ENCODE data around the gene GPR84.

Gene GPR84

DNA sequence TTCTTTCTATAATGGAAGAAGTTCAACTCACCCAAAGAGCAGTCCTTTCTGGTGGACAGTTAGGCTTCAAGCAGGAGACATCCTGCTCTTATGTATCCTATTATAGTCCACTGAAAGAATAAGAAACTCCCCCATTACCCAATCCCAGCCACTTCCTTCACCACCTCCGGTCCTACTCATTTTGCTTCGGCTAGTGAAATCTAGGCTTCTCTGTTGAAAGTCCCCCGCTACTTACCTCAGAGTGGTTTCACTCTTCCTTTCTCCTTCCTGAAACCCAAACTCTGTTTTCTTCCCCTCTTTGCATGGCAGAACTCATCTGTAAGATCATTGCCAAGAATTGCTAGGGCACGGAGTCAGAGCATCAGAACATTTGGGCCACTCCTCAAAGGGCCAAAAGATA, at the start of gene GPR84:
TSS of gene GPR84 (minus strand) at position 74 of the 400 bp plus-strand sequence. CDS start 635 bp downstream, outside the sequence.
- DNase-seq, result no peak

DNA sequence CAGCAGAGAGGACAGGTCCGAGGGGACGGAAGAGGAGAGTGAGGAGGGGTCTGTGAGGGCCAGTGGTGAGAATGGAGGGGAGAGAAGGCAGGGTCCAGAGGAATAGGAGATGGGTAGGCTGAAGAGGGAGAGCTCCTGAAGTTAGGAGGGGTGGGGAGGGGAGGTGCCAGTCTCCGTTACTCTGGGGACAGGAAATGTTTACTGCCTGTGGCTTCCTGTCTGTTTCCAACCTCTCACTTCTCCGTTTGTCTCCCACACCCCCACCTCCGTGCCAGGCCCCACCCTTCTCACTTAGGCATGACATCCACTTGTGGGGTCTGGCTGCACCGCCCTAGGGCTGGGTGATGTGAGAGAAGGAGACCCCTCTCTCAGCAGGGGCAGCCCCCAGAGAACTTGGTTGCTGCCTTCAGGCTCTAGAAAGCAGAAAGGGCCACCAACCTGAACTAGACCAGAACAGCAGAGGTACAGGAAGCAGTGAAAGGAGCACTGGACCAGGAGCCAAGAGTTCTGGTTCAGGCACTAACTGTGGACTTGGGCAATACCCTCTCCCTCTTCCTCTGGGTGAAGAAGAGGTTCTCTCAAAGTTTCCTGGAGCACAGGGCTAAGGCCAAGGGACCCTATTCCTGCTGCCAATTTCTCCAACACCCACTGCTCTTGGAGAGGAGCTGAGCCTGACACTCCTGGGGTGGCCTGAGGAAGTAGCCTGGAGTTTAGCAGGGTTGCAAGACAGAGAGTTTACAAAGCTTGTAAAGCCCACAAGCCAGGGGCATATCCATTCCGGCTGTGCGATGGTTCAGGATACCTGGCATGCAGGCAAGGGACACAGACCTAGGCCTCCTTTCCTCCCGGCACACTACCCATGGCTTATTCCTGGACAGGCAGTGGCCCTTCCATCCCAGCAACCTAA, 49.3 kb upstream of the GPR84 start:
- DNase-seq, result no peak

DNA sequence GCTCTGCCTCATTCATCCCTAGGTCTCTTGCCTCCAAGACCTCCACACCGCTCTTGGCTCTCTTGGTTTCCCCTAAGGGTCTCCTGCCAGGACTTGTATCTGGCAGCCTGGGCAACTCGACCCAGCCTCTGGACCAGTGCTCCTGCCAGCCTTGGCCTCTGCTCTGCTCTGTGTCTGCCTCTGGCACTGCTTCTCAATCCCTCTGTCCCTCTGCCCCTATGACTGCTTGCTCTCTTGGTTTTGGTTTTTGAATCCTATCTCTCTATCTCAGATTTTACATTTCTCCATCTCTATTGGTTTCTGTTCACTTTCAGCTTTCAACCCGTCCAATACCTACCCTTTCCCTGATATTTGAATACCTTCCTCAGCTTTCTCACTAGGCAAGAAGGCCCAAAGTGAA, 48.5 kb upstream of the GPR84 start:
- DNase-seq, result no peak

DNA sequence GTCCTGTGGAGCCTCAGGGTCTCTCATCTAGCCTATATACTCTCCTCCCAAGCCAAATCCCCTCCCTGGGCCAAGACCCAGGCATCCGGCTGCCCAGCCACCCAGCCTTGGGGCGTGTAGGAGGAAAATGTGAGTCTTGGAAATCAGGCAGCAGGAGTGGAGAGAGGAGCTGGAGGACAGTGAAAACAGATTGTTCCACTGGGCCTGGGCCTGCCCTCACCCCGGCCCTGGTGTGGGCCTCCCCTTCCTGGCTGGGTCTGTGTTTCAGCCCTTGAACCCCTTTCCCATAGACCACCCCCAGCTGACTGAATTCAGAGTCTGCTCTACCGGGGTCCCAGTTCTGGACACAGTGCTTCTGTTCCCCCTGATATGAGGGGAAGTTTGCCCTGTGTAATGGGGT, 48.1 kb upstream of the GPR84 start:
- no peak for DNase-seq

DNA sequence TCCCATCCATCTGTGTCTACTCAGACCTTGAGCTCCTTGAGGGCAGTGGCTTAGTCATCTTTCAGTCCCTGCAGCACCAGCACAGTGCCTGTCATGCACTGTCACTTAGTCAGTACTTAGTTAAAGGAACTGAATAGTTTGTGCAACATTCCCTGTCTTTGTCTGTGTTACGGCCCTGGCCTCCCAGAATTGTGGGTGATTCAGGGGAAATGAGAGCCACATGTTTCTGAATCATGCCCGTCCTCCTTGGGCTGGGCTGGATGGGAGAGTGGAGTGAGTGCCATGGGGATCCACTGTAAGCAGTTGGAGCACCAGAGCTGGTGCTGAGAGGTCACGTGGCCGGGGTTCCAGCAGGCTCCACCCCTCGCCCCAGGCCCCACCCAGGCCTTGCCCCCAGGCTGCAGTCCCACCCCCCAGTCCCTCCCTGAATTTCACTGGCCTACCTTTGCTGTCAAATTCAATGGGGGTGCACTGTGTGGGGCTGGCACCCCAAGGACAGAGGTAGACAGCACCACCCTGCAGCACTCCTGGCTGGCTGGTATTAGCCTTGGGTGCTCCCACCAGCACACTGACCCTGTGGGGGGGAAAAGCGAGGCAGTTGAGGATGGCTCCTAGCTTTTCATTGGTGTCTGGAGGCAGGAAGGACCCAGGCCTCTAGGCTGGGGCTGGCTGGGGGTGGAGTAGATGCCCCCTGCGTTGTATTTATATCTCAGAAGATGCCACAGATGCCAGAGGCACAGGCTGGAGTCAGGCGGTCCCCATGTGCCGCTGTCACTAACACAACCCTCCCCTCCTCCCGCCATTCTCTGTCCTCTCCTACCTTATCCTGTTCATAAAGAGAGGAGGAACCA, 47.3 kb upstream of the GPR84 start:
- no peak for DNase-seq

DNA sequence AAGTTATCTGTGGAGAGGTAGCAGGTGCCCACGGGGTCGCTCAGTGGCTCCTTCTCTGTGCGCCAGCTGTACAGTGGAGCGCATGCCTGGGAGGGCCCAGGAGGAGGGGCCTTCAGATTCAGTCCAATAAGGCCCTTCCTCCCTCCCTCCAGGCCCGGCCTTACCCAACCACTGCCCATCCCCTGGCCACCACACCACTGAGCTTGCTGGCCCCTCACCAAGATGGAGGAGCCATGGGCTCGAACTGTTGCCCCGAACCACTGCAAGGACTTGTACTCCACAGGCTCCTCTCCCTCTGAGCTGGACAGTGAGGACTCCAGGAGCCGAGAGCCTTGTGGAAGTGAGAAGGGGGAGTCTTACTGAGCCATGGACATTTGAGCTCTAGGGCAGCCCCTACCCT, 45.0 kb upstream of the GPR84 start:
- DNase-seq, result no peak

DNA sequence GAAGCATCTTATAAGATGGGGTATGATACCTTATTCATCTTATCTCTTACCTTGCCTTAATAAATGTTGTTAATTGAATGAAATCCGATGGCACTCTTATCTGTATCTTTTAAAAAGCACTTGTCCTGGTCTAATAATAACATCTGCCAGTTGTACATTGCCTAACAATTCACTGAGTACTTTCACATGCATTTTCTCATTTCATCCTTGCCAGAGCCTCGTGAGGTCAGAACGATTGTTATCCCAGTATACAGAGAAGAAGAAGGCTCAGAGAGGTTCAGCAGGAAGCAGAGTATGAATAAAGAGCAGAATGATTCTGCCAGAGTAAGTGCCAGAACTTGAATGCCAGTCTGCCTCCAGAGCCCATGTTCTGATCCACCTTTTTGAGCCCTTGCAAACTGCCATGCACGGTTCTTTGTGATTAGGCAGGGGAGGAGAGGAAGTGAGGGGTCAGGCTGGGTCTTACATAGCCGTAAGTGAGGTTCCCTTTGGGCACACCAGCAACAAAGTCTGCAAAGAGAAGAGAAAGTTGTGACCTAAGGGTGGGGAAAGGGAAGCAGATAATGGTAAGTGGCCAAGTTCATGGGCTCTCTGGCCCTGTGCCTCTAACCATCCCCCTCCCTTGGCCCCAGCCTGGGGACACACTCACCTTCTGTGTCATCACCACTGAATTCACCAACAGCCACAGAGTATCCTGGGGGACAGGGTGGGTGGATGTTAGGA, 43.1 kb upstream of the GPR84 start:
- no peak for DNase-seq

DNA sequence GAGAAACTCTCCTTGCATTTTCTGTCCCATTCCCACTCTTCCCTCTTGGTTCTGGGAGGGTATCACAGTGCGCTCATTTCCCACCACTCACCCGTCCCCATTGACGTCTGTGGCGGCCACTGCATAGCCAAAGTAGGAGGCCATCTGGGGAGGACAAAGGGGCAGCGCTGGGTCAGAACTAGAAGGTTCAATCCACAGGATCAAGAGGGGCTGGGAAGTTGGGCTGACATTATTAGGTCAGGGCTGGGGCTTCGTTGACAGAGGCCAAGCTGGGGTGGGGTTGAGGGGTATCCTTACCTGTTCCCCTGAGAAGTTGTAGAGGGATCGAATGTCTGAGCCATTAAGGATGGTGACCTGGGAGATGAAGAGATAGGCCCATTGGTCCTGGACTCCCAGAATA, 41.3 kb upstream of the GPR84 start:
- DNase-seq, result no peak

DNA sequence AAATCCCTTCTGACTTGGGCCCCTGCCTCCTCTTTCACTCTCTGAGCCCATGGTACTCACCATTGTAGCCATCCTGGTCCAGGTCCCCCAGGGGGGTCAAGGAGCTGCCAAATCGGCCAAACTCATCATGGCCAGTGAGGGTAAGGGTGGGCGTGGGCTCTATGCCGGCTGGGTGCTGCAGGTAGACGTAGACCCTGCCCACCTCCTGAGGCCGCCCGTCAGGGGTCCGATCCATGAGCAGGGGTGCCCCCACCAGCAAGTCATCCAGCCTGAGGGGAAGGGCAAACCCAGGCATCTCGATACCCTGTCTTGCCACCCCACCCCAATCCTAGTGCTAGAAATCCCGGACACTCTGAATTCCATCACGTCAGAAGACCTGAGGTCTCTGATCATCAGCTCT, 40.8 kb upstream of the GPR84 start:
- no peak for DNase-seq

DNA sequence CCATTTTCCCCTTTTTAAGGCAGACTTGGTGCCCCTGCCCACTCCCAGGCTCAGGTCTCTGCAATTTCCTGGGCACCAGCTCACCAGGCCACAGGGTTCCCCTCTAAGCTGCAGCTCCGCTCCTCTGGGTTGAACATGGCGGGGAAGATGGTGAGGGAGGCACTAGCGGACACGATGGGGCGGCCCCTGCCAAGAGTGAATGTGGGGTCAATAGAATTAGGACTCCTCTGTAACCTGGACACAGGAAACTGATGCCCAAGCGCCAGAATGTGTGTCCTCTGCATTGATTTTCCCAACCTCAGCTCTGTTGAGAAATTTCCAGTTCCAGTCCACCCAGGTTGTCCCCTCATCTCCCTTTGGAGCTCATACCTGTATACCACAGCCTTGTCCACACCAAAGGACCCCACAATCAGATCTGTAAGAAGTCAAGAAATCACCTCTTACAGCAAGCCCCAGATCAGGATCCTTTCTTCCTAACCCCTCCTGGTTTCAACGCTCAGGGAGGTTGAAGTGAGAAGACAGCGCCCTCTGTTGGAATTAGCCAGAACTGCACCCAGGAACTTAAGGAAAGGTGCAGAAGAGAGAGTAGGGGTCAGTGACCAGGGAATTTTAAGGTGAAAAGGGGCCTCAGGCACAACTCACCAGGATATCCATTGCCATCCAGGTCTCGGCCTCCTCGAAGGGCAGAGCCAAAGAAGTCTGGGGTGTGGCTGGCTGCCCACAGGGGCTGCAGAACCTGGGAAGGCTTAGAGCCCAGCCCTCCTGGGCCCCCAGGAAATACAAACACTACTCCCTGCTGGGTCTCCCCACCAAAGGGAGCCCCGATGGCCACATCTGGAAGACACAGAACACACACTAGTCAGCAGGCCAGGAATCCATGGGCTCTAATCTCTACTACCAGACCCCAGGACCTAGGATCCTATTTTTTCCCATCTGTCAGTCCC, 40.0 kb upstream of the GPR84 start:
- DNase-seq, result no peak

DNA sequence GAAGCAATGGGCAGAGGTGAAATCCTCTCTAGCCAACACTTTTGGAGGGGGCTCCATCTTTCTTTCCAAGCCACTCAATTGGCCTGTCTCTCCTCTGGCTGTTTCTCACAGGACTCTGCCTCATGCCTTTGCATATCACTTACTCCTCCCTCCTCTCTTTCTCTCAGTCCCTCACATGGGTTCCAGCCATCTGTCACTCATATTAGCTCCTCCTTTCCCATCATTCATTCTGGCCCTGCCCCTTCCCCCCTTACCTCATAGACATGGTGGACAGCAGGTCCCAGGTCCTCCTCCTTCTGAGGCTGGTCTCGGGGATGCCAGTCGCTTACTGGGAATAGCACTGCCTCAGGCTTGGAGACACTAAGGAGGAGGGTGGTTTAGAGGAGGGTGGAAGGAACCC, 36.8 kb upstream of the GPR84 start:
- no peak for DNase-seq

DNA sequence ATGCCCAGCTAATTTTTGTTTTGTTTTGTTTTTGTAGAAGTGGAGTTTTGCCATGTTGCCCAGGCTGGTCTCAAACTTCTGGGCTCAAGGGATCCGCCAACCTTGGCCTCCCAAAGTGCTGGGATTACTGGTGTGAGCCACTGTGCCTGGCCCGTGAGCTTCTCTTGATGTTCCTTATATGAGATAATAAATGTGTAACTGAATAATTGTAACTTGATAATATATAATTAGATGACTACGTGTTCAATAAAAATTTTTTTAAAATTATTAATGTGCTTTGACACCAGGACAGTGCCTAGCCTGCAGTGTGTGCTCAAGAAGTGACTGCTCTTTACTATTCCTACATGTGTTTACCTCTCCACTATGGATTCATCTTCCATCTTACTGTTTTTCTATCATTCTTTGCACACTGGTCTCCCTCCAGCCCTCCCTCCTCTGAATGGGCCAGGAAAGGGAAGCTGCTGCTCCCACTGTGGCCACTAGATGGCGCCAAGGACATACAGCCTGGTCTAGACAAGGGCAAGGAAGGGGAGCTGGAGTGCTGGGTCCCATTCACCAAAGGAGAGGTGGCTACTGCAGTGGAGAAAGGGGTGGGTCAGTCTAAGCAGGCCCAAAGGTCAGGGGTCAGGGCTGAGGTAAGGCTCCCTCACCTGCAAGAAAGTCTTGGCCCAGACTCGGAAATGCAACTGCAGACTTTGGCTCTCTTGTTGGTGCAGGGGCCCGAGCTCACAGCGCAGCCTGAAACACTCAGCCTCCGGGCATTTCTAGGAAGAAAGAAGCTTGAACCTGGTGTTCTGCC, 34.9 kb upstream of the GPR84 start:
- peak; percentile 3 for DNase-seq

DNA sequence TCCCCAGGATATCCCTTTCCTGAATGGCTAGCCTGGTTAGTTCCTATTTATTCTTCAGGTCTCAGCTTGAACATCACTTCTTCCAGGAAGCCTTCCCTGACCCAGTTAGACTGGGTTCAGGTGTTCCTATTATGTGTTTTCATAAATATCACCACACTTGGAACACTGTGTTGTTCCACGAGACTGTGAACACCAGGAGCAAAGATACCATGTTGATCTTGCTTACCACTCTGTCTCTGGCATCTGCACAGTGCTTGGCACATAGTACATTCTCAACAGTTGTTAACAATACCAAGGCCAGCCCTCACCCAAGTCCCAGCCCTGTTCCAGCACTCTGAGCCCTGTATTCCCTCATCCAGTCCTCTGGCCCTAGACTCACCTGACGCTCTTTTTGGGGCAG, 33.9 kb upstream of the GPR84 start:
- no peak for DNase-seq

DNA sequence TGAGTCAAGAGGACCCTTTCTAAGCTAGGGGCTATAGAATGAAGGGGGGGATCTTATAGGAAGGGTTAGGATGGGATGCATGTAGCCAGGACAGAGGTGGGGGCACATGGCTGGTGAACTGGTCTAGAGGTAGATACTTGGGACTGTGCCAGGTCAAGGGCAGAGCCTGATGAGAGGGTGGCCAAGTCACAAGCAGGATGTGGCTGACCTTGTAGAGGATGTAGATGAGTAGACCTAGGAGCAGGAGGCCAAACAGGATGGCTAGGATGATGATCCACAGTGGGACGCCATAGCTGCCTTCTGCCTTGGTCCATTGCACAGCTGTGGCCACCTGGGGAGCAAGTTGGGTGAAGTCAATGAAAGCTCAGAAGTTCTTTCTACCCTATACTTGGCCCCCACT, 32.9 kb upstream of the GPR84 start:
- no peak for DNase-seq

DNA sequence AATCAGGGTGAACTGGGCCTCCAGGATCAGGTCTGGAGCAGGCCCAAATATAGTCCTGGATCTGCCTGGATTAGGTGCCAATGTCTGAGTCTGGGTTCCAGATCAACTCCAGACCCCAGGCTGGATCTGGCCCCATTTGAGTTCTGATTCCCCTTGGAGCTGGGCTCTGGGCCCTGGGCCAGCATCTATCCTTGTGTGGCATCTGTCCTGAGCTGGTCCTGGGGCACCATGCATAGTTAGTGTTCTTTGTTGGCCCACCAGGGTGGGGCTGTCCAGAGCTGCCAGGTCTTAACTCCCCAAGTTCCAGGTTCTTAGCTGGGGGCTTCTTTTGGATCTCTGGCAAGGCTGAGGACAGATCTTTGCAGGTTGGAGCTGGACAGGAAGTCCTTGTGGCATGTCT, 31.3 kb upstream of the GPR84 start:
- no peak for DNase-seq

DNA sequence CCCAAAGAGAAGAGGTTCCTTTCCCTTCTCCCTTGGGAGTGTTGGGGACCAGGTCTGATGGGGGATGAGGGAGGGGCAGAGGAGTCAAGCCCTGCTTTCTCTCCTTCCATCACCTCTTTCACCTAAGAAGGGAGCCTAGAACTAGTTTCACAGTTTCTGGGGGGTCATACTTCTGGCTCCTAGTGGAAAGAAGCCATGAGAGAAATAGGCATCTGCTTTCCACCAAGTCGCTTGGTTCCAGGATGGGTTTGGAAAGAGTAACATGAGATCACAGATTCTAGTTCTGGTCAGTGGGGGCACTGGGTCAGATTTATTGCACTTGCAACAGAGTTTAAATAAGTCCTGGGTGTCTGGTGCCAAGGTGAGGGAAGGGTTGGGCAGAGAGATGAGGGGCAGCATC, 30.7 kb upstream of the GPR84 start:
- no peak for DNase-seq

DNA sequence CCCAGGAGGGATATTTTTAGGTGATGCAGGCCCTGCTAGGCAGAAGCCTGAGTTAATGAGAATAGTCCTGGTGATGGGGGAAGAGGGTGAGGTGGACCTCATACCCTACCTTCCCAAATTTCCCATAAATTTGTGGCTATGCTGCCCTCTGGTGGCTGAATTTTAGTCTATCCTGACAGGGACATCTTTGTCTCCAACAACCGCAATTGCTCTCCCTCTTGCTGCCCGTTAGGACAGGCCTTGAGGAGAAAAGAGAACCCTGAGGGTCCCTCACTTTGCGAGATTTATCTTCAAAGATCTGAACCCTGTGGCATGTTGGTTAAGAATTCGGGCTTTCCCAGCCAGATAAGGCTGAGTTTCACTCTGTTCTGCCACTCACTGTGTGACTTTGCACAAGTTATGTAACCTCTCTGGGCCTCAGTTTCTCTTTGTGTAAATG, 30.0 kb upstream of the GPR84 start:
- peak; percentile 22 for DNase-seq

DNA sequence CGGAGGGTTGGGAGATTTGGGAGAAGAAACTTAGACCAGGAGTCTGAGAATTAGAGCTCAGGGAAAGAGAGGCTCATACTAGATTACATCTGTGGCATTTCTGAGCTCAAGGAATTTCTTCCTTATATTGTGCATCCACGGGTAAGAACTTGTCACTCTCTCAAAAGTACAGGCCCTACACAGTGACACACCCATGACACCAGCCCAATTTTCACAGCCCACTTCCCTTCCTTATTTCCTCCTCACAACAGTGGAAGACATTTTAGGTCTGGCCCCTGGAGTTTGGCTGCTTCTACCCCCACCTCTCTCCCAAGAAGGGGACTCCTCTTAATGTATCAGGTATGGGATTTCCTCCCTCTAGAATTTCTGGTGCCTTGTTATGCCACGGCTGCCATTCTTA, 29.5 kb upstream of the GPR84 start:
- DNase-seq, result no peak

DNA sequence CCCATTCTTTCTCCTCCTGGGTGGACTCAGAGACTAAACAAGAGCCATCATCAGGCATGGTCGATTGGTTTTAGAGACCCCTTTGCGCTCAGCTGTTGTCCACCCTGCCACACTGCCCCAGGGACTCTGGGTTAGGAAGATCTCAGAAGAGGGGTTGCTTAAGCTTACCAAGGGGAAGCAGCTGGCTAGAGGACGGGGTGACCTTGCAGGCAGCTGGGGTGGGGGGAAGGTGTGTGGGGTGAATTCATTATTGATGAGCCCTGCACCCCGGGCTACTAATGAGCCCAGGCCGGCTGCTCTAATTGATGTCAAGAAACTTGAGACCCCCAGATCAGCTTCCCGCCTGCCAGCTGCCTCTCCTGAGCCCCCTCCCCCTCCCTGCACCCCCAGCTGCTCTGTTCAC, 28.9 kb upstream of the GPR84 start:
- no peak for DNase-seq

DNA sequence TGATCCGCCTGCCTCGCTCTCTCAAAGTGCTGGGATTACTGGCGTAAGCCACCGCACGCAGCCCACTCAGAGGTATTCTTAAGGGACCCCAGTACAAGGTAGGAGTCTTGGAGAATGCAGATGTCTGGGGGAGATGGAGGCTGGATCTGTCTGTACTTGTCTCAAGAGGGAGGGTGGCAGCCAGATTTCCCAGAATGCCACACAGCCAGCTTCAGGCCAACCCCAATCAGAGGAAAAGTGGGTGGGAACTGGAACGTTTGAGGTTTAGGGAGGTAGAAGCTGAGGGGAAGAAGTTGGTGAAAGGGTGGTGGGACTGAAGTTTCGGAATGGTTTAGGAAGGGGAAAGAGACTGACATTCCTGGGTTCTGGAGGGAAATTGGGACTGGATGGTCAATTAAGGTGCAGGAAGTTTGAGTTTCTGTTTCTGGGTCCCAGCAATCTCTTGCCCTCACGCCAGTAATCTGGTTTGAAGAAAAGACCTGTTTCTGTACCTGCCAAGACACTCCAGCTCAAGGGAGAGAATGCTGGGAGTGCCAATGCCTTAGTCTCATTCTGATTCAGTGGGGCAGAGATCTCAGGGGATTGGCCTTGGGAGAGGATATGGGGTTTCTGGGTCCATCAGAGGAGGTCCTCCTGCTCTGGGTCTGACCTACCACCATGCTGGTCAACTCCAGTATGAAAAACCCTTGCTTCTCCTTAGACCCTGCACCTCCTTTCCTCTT, 28.4 kb upstream of the GPR84 start:
- DNase-seq, result no peak
